HG03558 (cell line): ENCODE measurements around the gene CEP43.

Source experiments
- ATAC-seq: cut with Tn5 transposase; IDR thresholded peaks from one replicate; pipeline ENCODE4 v1.9.1; 2021; ENCODE audit warnings: moderate number of reproducible peaks; ENCODE audit not compliant: unreplicated experiment; ENCODE audit errors: extremely low read depth

Gene CEP43

DNA sequence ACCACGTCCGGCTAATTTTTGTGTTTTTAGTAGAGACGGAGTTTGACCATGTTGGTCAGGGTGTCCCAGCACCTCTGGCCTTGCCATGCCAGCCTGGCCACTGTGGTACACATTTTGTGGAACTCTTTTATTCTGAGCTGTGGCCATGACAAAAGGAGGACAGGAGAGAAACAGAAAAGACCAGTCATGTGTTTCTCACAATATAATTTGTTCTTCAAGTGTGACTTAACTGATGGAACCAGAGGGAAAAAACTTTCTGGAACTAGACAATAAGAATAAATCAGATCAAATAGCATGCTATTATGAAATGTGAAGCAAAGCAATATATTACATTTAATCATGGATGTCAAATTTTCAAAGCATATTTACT is 38.6 kb upstream of the CEP43 start:
- ATAC-seq: no peak

- ATAC-seq: no peak
Measured at GRCh38 chr6:166966268-166966667, 32.9 kb upstream of the CEP43 start.

GRCh38 chr6:166969390-166970002 is 29.7 kb upstream of the CEP43 start:
- no peak for ATAC-seq

DNA sequence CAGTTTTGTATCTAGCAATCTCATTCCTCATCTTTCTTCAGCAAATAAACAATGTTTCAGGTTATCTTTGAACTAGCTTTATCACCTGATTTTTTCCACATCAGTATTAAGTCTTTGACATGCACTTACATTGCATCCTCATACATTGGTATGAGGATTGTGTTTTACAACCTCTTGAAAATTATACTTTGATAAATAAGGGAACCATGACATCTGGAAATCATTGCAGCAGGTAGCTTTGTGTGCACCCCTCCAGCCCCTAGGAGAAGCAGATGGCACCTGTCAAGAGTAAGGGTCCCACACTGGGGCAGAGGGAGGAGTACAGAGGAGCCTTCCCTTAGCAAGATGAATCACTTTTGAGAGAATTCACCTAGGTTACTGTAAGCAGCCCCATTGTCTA is 29.1 kb upstream of the CEP43 start:
- no peak for ATAC-seq

DNA sequence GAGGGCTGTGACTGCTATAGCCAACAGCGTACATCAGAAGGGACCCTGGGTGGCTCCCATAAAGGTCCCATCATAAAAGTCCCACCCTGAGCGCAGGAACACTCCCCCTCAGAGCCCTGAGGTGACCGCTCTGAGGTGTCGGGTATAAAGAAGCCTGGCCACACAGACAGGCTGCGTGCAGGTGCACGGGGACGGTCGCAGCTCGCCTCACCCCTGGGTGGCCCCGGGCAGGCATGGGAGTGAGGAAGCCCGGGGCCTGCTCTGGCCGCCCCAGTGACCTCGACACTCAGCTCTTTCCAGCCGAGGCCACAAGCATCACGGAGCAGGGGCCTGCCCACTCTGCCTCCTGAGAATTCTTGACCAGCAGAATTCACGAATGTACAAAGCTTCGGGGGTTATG is 28.4 kb upstream of the CEP43 start:
- ATAC-seq: no peak

- ATAC-seq: no peak
Measured at GRCh38 chr6:166971271-166971670, 27.9 kb upstream of the CEP43 start.

- ATAC-seq: no peak
Measured at GRCh38 chr6:166972101-166972500, 27.1 kb upstream of the CEP43 start.

GRCh38 chr6:166976636-166977035 is 22.6 kb upstream of the CEP43 start:
- no peak for ATAC-seq

- no peak for ATAC-seq
Measured at GRCh38 chr6:166977621-166978525, 21.3 kb upstream of the CEP43 start.

DNA sequence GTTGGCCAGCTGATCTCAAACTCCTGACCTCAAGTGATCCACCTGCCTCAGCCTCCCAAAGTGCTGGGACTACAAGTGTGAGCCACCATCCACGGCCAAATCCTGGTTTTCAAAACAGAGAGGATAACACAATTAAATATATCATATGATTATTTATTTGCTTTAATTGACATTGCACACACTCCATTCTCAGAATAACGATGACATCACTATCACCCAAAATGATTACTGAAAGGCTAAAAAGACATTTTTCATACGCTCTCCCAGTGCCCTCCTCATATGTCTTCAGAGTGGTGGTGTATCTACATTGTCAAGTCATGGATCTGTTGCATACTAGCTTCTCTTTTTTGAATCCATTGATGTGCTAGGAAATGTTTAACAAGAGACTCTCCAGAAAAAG is 18.5 kb upstream of the CEP43 start:
- ATAC-seq: no peak

- ATAC-seq: no peak
Measured at GRCh38 chr6:166987448-166987847, 11.7 kb upstream of the CEP43 start.

DNA sequence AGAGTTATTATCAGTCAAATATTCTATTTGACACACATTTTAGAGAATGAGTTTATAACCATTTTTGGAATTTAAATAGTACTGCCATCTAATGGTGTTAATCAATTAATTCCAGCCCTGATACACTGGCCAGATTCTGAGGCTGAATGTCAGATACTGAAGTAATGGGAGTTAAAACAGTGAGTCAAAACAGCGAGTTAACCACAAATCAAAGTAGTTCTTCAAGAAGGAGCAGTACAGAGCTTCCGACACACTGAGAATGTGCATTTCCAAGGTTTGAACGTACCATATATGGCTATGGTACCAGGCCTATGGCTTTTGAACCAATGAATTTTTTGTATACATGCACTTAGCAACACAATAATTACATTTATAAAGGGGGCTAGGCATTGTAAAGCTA is 11.3 kb upstream of the CEP43 start:
- ATAC-seq: no peak

DNA sequence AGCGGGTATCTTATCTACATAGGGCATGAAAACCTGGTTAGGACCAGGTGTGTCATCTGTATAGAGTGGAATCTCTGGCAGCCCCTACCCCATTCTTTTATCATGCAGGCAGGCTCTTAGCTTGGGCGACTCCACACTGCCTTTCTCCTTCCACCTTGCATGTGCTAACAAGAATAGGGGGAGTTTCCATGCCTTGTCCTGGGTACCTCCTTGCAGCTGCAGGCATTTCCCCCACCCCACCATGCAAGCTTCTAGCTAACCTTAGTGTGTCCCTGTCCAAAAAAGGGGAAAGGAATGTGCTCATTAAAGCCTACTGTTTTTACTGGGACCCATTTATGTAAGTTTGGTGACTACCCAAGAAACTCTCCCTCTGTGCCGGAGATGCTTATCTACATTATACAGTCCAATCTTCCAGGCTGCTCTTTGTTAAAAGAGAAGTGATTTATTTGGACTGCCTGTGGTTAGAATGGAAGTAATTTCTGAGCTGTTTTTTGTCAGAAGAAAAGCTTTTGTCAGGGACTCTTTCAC is 10.5 kb upstream of the CEP43 start:
- ATAC-seq: no peak

DNA sequence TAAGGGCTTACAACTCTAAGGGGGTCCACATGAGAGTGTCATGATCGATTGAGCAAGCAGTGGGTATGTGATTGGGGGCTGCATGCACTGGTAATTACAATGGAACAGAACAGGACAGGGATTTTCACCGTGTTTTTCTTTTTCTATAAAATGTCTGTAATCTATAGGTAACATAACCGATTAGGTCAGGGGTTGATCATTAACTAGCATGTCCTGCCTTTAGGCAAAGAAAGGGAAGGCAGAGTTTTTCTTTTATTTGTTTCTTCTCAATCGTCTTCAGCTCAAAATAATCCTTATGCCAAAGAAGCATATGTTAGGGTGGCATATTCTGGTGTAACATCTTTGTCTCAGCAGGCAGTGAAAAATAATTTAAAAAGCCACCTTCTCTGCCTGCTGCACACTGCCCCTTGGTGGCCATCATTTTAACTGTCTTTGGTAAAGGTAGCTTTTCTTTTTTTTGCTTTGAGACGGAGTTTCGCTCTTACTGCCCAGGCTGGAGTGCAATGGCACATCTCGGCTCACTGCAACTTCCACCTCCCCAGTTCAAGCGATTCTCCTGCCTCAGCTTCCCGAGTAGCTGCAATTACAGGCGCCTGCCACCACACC is 9.7 kb upstream of the CEP43 start:
- ATAC-seq: no peak

GRCh38 chr6:166996406-166996805 is 2.8 kb upstream of the CEP43 start:
- no peak for ATAC-seq

- ATAC-seq: no peak
Measured at GRCh38 chr6:166997348-166997747, 1.8 kb upstream of the CEP43 start.

GRCh38 chr6:166997768-166998255 is 1.4 kb upstream of the CEP43 start:
- ATAC-seq: no peak

DNA sequence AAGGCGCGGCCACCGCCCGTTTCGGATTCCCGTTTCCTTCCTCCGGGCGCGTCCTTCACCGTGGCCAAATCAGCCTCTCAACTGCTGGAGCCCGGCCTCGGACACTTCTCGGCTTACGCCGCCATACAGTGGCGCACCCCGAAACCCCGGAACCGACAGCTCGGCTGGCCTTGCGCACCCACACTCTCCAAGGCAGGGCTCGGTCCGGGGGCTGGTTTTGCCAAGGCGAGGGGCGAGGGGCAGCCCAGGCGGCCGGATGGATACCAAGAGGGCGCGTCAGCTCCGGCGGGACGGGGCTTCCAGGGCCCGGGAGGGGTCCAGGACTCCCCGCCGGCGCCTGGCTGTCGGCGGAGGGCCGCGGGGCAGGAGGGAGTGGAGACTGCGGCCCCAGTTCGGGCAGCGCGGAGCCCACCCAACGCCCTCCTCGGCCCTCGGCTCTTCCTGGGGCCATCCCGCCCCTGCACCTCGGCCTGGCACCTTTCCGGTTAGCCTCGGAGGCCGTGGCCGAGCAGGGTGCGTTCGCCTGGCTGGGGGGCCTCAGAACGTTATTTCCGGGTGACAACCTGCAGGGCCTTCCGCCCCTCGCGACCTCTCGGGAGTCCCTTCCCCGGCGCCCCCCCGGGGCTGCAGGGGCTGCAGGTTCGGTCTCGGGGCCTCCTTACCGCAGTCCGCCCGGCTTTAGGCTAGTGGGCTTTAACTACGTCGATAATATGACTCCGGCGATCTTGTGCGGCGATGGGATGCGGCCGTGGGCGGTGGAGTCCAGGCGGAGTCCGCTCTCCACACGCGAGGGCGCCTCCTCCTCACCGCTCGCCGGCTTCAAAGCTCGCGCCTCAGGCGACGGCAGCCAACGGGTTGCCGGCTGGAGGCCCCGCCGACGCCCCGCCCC is 697 bp upstream of the CEP43 start:
- ATAC-seq: no peak

DNA sequence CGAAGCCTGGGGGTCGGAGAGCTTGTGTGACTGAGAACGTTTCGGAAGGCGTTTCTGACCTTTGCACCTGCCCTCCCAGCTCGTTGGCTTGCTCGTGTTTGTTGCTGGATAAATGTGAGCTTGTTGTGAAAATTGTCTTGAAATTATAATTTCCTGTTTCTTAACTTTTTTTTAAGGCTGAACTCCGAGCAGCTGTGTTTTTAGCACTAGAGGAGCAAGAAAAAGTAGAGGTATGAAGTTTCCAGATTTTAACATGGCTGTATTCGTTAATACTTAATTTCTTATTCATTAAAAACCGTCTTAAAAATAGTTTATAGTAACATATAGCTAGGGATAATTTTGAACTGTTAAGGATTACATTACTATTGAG is 672 bp downstream of the CEP43 start:
- ATAC-seq: no peak

GRCh38 chr6:167000759-167001158 is 1.6 kb downstream of the CEP43 start:
- no peak for ATAC-seq
